Skeletal muscle satellite cell (primary cell): ENCODE results near the gene TMEM87A. TPM values are rescaled to one million over a fixed set of nuclear protein-coding genes. Genes with fewer than 3 reads are reported as not detected.
"Not testable (repeated sequence)": the region's sequence is repeated elsewhere in the genome, so short reads cannot be mapped to it uniquely, and the experiment has no call there.

ENCODE experiments used
- H3K27me3 ChIP-seq: 2 replicates; pipeline ENCODE4 v1.7.0; 2013; ENCODE audit warnings: low read length; ENCODE audit not compliant: control insufficient read depth, insufficient read depth
- H3K36me3 ChIP-seq: 2 replicates; pipeline ENCODE4 v1.7.0; 2013; ENCODE audit warnings: mild to moderate bottlenecking, control low read depth, low read length; ENCODE audit not compliant: insufficient read depth
- H3K4me1 ChIP-seq: 2 replicates; pipeline ENCODE4 v1.7.0; 2013; ENCODE audit warnings: low read length; ENCODE audit not compliant: control insufficient read depth, insufficient read depth
- H3K4me2 ChIP-seq: 2 replicates; pipeline ENCODE4 v1.7.0; 2013; ENCODE audit warnings: mild to moderate bottlenecking, low read length
- H3K4me3 ChIP-seq: 2 replicates; pipeline ENCODE4 v1.7.0; 2013; ENCODE audit warnings: low read length
- H3K9ac ChIP-seq: 2 replicates; pipeline ENCODE4 v1.7.0; 2013; ENCODE audit warnings: mild to moderate bottlenecking, low read depth, low read length, moderate library complexity
- H3K9me3 ChIP-seq: replicated peaks from 2 replicates; pipeline ENCODE4 v1.7.0; 2013; ENCODE audit warnings: mild to moderate bottlenecking, control low read depth, low read length
- total RNA-seq: library from RNA; depleted of rRNA; stranded (reverse); fragments of >200 nt; gene quantifications from 2 replicates; pipeline ENCODE4 v1.2.3, GENCODE V29; 2012; rRNA removed

The TMEM87A gene
- total RNA-seq = 39.8 and 47.4 TPM in 2 replicates

- H3K9ac ChIP-seq = peak within 1 kb of the TSS; percentile 96
- H3K9me3 ChIP-seq = no peaks in the 10 kb centered on the region
- peaks cover 28% of the 10 kb centered on the region for H3K4me1 ChIP-seq
- H3K27me3 ChIP-seq = no peaks in the 10 kb centered on the region
- peak within 1 kb of the TSS; percentile 95 for H3K4me2 ChIP-seq
- peaks cover 15% of the 10 kb centered on the region for H3K36me3 ChIP-seq
- peak within 1 kb of the TSS; percentile 78 for H3K4me3 ChIP-seq
Measured at GRCh38 chr15:42272939-42273899, at the start of gene TMEM87A, which contains the start of gene GANC. TSS of gene TMEM87A (minus strand) at chr15:42273433. CDS start at chr15:42273398, 35 bp downstream. TSS of gene GANC (plus strand) at chr15:42273201. CDS start at chr15:42274482, 1,281 bp downstream.

GRCh38 chr15:42319206-42319605, 46.0 kb upstream of the TMEM87A start:
- H3K4me2 ChIP-seq = no peak overlapping the region
- no peaks in the 10 kb centered on the region for H3K4me1 ChIP-seq
- H3K9ac ChIP-seq = no peak overlapping the region

GRCh38 chr15:42316282-42316805, 43.1 kb upstream of the TMEM87A start:
- not testable (repeated sequence) for H3K36me3 ChIP-seq, H3K9ac ChIP-seq, H3K4me1 ChIP-seq, H3K27me3 ChIP-seq, H3K4me3 ChIP-seq, H3K4me2 ChIP-seq, H3K9me3 ChIP-seq

More at GRCh38 chr15:42319206-42319605, 46.0 kb upstream of the TMEM87A start:
- H3K27me3 ChIP-seq = no peaks in the 10 kb centered on the region
- peaks cover 4% of the 10 kb centered on the region for H3K36me3 ChIP-seq
- no peaks in the 10 kb centered on the region for H3K9me3 ChIP-seq
- no peak overlapping the region for H3K4me3 ChIP-seq

GRCh38 chr15:42315521-42315920, 42.3 kb upstream of the TMEM87A start:
- H3K9ac ChIP-seq = no peak overlapping the region
- no peaks in the 10 kb centered on the region for H3K4me1 ChIP-seq
- no peak overlapping the region for H3K4me3 ChIP-seq
- no peak overlapping the region for H3K4me2 ChIP-seq
- no peaks in the 10 kb centered on the region for H3K27me3 ChIP-seq
- H3K36me3 ChIP-seq = peaks cover 7% of the 10 kb centered on the region
- H3K9me3 ChIP-seq = no peaks in the 10 kb centered on the region

- H3K27me3 ChIP-seq = no peaks in the 10 kb centered on the region
- H3K4me1 ChIP-seq = no peaks in the 10 kb centered on the region
- no peaks in the 10 kb centered on the region for H3K9me3 ChIP-seq
- no peak overlapping the region for H3K4me3 ChIP-seq
- H3K36me3 ChIP-seq = peaks cover 10% of the 10 kb centered on the region
- H3K4me2 ChIP-seq = no peak overlapping the region
- H3K9ac ChIP-seq = no peak overlapping the region
Measured at GRCh38 chr15:42314818-42315217, 41.6 kb upstream of the TMEM87A start.

GRCh38 chr15:42313463-42313862, 40.2 kb upstream of the TMEM87A start:
- no peaks in the 10 kb centered on the region for H3K9me3 ChIP-seq
- H3K27me3 ChIP-seq = no peaks in the 10 kb centered on the region
- H3K4me2 ChIP-seq = no peak overlapping the region
- H3K4me3 ChIP-seq = no peak overlapping the region
- H3K9ac ChIP-seq = no peak overlapping the region
- H3K36me3 ChIP-seq = peaks cover 10% of the 10 kb centered on the region
- no peaks in the 10 kb centered on the region for H3K4me1 ChIP-seq

GRCh38 chr15:42306681-42307080, 33.4 kb upstream of the TMEM87A start:
- Histone ChIP-seq H3K9ac (no peak overlapping the region), H3K4me1 (no peaks in the 10 kb centered on the region), H3K36me3 (peaks cover 5% of the 10 kb centered on the region), H3K27me3 (no peaks in the 10 kb centered on the region), H3K4me2 (no peak overlapping the region), H3K9me3 (no peaks in the 10 kb centered on the region), H3K4me3 (no peak overlapping the region)

GRCh38 chr15:42301004-42301403, 27.8 kb upstream of the TMEM87A start:
- not testable (repeated sequence) for H3K27me3 ChIP-seq, H3K9ac ChIP-seq, H3K4me3 ChIP-seq, H3K9me3 ChIP-seq, H3K36me3 ChIP-seq, H3K4me2 ChIP-seq, H3K4me1 ChIP-seq

GRCh38 chr15:42289166-42289565, 15.9 kb upstream of the TMEM87A start:
- Histone ChIP-seq H3K9ac (no peak overlapping the region), H3K4me3 (no peak overlapping the region), H3K4me1 (peaks cover 12% of the 10 kb centered on the region), H3K4me2 (no peak overlapping the region), H3K36me3 (peaks cover 13% of the 10 kb centered on the region), H3K9me3 (no peaks in the 10 kb centered on the region), H3K27me3 (no peaks in the 10 kb centered on the region)

GRCh38 chr15:42287931-42288330, 14.7 kb upstream of the TMEM87A start:
- H3K27me3 ChIP-seq = no peaks in the 10 kb centered on the region
- no peak overlapping the region for H3K4me3 ChIP-seq
- peaks cover 12% of the 10 kb centered on the region for H3K4me1 ChIP-seq
- H3K36me3 ChIP-seq = peaks cover 10% of the 10 kb centered on the region
- H3K4me2 ChIP-seq = no peak overlapping the region
- H3K9me3 ChIP-seq = no peaks in the 10 kb centered on the region
- H3K9ac ChIP-seq = no peak overlapping the region

GRCh38 chr15:42286445-42287029, 13.3 kb upstream of the TMEM87A start:
- H3K9ac ChIP-seq = no peak overlapping the region
- peaks cover 13% of the 10 kb centered on the region for H3K36me3 ChIP-seq
- H3K4me2 ChIP-seq = no peak overlapping the region
- H3K27me3 ChIP-seq = no peaks in the 10 kb centered on the region
- no peaks in the 10 kb centered on the region for H3K9me3 ChIP-seq
- H3K4me3 ChIP-seq = no peak overlapping the region
- H3K4me1 ChIP-seq = peaks cover 12% of the 10 kb centered on the region
